GM12865 (cell line): ENCODE data around the gene CUX1.

Source experiments
- DNase-seq: peaks from one replicate; pipeline ENCODE4 v3.0.0; 2010; ENCODE audit warnings: low read depth
- H3K4me3 ChIP-seq: 2 replicates; pipeline ENCODE4 v1.5.1; 2011; ENCODE audit warnings: mild to moderate bottlenecking, low read depth, low read length, control low read depth
- TF ChIP-seq, protein P1 (sequence below): IDR thresholded peaks from 2 replicates; pipeline ENCODE4 v1.5.1; 2011; ENCODE audit warnings: low read length, control low read depth, low read depth, inconsistent platforms; ENCODE audit not compliant: insufficient read depth; ENCODE audit errors: missing control alignments

CUX1 gene

GRCh38 chr7:102104245-102104644 lies 286.8 kb downstream of the CUX1 start:
- H3K4me3 ChIP-seq: no peak overlapping the region
- no peak for DNase-seq
- TF ChIP-seq, protein P1, sequence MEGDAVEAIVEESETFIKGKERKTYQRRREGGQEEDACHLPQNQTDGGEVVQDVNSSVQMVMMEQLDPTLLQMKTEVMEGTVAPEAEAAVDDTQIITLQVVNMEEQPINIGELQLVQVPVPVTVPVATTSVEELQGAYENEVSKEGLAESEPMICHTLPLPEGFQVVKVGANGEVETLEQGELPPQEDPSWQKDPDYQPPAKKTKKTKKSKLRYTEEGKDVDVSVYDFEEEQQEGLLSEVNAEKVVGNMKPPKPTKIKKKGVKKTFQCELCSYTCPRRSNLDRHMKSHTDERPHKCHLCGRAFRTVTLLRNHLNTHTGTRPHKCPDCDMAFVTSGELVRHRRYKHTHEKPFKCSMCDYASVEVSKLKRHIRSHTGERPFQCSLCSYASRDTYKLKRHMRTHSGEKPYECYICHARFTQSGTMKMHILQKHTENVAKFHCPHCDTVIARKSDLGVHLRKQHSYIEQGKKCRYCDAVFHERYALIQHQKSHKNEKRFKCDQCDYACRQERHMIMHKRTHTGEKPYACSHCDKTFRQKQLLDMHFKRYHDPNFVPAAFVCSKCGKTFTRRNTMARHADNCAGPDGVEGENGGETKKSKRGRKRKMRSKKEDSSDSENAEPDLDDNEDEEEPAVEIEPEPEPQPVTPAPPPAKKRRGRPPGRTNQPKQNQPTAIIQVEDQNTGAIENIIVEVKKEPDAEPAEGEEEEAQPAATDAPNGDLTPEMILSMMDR: no peak

- TF ChIP-seq, protein P1: no peak
- no peak overlapping the region for H3K4me3 ChIP-seq
- no peak for DNase-seq
These were observed 289.2 kb downstream of the CUX1 start for GRCh38 chr7:102106625-102107024.

DNA sequence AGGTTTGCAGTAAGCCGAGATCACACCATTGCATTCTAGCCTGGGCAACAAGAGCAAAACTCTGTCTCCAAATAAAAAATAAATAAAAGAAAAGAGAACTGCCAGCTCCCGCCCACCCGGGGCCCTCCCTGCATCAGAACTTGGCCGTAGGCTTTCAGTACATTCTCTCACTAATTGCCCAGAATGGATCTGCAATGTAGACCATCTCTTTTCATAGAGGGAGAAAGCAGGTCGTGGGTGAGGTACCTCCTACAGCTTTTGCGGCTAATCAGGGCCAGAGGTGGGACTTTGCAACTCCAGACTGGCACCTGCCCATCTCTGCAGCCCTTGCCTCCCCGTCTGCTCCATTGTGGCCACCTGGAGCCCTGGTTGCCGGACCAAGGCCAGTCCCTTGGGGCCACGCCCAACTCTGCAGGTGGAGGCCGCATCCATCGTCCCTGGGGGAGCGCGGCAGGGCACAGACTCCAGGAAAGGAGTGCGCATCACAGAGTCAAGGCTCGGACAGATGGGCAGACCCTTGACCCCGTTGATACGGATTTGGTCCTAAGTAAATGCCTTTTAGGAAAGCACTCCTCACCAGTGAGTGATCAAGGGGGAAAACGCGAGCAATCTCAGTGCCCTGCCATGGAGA lies 290.2 kb downstream of the CUX1 start:
- DNase-seq: no peak
- TF ChIP-seq, protein P1: no peak
- no peak overlapping the region for H3K4me3 ChIP-seq

DNA sequence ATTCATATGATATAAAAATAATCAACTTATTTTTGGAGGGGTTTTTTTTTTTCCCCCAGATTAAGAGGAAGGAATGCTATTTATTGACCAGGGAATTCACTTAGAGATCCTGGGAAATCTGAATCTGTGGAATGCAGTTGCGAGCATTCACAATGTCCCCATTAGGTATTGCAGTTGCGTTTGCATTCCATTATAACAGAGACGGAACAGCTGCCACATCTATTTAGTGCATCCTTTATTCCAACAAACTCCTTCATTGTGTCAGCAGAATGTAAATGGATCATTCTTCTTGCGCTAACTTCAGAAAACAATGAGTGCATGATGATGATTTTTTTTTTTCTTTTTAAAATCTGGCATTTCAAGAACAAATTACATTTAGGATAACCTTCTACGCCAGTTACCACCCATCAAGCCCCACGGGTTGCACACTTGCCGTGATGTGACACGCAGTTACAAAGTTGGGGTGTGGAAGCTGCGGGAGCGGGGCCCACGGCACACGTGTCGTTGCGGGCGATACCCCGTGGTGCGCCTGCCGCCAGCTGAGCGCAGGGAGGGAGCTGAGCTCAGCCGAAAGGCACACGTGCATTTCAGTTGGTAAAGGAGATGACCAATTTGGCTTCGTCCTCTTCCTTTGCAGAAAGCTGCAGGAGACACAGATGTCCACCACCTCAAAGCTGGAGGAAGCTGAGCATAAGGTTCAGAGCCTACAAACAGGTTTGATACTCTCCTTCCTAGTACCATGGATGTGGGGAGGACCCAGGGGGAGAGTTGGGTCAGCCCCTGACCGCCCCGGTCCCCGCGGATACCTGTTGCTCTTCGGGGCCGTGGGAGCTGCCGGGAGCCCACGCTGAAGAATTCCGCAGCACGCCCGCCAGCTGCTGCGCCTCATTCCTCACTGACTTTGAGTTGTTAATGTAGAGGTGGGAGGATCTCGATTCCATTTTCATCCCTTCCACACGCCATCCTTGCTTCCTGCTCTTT lies 293.9 kb downstream of the CUX1 start:
- DNase-seq: no peak
- H3K4me3 ChIP-seq: no peak overlapping the region
- TF ChIP-seq, protein P1: no peak

DNA sequence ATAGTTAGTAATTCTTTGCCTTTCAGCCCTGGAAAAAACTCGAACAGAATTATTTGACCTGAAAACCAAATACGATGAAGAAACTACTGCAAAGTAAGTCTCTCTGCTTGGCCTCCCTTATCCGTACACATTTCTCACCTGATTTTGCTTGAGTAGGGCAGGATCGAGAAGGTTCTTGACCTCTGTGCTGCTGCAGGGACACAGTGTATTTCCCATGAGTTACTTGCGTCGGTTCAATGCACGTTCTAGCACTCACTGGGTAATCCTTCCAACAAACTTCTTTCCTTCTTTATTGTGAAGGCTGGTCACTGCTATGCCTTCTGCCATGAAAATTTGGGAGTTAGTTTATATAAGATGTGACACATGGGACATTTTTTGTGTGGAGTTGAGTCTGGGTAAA lies 297.8 kb downstream of the CUX1 start:
- TF ChIP-seq, protein P1: no peak
- no peak overlapping the region for H3K4me3 ChIP-seq
- no peak for DNase-seq

DNA sequence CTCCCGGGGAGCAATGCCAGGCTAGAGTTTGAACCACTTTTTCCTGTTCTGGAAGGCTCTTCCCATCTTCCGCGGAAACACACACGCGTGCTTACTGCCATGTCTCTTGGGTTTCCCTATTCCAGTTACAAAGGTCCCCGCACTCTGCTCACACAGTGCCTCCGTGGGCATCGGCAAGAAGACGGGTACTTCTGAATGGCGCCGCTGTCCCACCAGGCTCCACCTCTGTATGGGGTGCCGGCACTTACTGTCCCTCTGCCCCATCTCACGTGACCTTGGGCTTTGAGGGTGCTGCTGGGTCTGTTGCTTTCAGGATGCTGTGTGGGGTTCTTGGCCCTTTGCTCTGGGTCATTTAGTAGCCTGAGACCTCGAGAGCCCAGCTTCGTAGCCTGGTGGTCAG lies 298.5 kb downstream of the CUX1 start:
- no peak overlapping the region for H3K4me3 ChIP-seq
- no peak for DNase-seq
- TF ChIP-seq, protein P1: no peak

DNA sequence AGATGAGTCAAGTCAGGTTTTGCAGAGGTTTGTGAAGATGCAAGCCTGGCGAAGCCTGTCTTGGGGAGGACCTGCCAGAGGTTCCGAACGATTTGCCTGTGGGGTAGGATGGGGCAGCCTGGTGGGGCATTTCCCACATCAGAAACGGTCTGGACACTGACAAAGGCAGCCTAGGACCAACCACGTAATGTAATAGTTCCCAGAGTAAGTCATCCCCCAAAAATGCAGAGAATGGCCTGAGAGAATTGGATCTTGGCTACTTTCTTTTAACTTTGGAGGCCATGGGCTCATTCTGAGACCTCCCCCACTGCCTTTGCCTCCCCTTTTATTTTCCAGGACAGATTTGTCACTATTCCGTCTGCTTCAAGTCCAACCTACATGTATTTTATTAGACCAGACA lies 300.3 kb downstream of the CUX1 start:
- no peak overlapping the region for H3K4me3 ChIP-seq
- DNase-seq: no peak
- TF ChIP-seq, protein P1: no peak
